ENCODE results near the gene WDFY2. TPM values are rescaled to one million over a fixed set of nuclear protein-coding genes. Genes with fewer than 3 reads are reported as not detected.

Gene WDFY2
- polyA plus RNA-seq, 3 donors: 9.6 to 13.2 (median 11.7) TPM

DNA sequence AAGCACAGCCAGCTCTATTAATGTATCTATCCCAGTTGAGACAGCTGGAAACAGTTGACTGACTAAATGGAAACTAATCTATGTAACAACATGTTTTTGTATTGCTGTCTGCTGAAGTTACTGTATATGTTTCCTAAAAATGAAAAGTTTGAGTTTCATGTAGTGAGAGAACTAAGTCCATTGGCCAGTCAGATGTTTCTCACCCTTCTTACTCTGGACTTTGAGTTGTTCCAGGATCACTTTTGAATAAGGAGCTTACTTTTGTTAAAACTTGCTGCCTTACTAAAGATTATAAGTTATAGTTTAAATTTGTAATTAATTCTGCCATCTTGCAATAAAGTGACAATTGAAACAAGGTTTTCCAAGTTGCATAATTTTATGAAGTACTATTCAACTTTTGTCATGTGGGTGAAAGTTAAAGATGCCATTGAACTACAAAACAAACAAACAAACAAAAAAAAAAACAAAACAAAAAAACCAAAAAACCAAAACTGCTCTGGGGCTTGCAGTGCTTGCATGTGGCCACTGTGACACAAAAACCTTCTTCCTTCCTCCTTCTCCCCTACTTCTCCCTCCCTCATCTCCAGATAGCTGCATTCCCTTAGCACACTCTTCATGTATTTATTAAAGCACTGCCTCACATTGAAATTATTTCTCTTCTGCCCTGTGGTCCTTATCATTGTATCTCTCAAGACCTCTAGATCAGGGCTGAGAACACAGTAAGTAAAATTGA, 15.3 kb downstream of the WDFY2 start:
- no peak for DNase-seq (ENCODE audit: low read depth in 3 of 3, low spot score in 2 of 3)

GRCh38 chr13:51600703-51601102, 16.4 kb downstream of the WDFY2 start:
- DNase-seq (ENCODE audit: low read depth in 3 of 3, low spot score in 2 of 3): no peak

GRCh38 chr13:51601601-51602565, 17.6 kb downstream of the WDFY2 start:
- no peak for DNase-seq (ENCODE audit: low read depth in 3 of 3, low spot score in 2 of 3)

- DNase-seq (ENCODE audit: low read depth in 3 of 3, low spot score in 2 of 3): no peak
Observed at GRCh38 chr13:51603716-51604115, 19.5 kb downstream of the WDFY2 start.

GRCh38 chr13:51605698-51606097, 21.4 kb downstream of the WDFY2 start:
- no peak for DNase-seq (ENCODE audit: low read depth in 3 of 3, low spot score in 2 of 3)

GRCh38 chr13:51607165-51607564, 22.9 kb downstream of the WDFY2 start:
- no peak for DNase-seq (ENCODE audit: low read depth in 3 of 3, low spot score in 2 of 3)

- no peak for DNase-seq (ENCODE audit: low read depth in 3 of 3, low spot score in 2 of 3)
Observed at GRCh38 chr13:51608857-51609406, 24.7 kb downstream of the WDFY2 start.

DNA sequence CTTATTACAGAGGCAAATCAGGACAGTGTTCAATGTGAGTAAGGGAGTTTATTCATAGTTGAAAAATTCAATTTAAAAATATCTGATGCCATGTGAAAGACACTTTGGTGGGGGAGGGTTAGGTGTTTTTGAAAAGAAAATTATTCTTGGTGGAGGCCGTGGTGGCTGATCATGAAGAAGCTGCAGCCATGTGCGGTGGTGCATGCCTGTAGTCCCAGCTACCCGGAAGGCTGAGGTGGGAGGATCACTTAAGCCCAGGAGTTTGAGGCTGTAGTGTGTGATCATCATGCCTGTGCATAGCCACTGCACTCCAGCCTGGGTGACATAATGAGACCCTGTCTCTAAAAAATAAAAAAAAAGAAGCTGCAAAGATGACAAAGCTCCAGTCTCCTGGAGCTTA, 28.6 kb downstream of the WDFY2 start:
- DNase-seq (ENCODE audit: low read depth in 3 of 3, low spot score in 2 of 3): no peak

- no peak for DNase-seq (ENCODE audit: low read depth in 3 of 3, low spot score in 2 of 3)
Observed at GRCh38 chr13:51613535-51613934, 29.3 kb downstream of the WDFY2 start.

DNA sequence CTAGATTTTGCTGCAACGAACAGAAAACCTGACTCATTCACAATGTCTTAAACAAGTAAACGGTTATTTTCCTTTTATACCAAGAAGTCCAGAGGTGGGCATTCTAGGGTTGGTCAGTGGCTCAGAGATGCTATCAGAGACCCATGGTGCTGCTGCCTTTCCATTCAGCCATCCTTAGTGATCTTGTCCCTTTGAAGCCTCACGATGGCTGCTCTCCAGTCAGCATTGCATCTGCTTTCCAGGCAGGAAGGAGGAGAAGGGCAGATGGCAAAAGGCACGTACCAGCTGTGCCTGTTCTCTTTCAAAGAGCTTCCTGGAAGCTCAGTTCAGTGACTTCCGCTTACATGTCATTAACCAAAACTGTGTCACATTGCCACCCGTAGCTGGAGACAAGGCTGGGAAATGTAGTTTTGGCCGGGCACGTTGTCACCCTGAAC, 30.1 kb downstream of the WDFY2 start:
- DNase-seq (ENCODE audit: low read depth in 3 of 3, low spot score in 2 of 3): no peak

- no peak for DNase-seq (ENCODE audit: low read depth in 3 of 3, low spot score in 2 of 3)
Observed at GRCh38 chr13:51618626-51619025, 34.4 kb downstream of the WDFY2 start.

DNA sequence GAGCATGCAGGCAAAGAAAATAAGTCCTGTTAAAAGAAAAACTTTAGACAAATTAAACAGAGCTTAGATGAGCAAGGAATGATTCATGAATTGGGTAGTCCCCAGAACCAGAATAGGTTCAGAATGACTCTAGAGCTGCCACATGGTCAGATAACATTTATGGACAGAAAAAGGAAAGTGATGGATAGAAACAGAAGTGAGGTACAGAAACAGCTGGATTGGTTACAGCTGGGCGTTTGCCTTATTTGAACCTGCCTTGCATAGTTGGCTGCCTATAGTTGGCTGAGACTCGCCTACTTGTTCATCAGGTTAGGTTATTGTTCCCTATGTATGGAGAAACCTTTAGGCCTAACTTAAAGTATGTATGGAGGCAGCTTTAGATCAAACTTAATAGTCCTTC, 35.4 kb downstream of the WDFY2 start:
- no peak for DNase-seq (ENCODE audit: low read depth in 3 of 3, low spot score in 2 of 3)

DNA sequence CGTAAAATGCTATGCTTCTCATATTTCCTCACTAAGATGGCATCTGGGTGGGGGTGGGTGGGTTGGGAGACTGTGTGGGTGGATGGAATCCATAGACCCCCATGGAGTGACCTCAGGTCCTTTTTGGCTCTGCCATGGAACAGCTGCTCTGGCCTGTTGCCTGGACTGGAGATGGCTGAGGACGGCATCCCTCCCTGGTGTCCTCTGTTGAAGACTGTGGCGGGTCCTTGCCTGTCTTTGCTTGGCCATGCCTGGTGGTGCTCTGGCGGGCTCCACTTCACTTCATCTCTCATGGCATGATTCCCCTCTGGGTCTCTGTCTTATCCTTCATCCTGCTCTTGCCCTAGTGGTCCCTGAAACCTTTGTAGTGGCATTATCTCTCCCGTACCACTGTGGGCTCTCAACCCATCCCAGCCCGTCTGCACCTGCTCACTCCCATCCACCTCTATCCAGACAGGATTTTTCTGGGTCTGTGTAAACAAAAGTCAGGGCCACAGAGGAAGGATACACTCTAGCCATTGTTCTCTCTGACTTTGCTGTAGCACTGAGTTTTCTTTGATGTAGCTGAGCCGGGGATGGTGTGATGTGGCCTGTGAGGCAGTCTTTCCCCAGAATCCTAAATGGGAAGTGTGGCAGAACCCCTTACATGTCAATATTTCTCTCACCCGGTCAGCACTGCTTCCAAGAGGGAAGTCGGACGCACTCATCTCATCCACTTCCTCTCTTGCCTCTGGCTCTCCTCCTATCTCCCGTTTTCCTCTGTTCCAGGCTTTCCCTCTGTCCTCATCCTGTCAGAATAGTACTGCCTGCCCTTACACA, 36.1 kb downstream of the WDFY2 start:
- DNase-seq (ENCODE audit: low read depth in 3 of 3, low spot score in 2 of 3): no peak

DNA sequence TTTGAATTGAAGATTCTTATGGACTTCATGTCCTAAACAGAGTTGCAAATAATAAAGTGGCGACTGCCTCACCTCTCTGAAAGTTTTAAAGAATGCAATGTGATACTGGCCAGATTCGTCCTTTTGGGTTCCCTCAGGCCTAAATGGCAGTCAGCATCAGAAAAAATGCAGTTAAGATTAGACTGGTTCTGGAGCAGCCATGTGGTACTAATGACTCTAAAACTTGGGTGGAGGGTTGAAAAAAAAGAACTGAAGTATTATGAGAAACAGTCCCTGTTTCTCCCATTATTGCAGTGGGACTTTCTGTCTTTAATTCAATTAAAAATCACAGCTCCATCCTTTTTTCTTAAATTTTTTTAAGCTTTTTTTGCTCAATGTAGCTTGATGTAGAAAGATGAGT, 37.3 kb downstream of the WDFY2 start:
- DNase-seq (ENCODE audit: low read depth in 3 of 3, low spot score in 2 of 3): no peak

- DNase-seq (ENCODE audit: low read depth in 3 of 3, low spot score in 2 of 3): no peak
Observed at GRCh38 chr13:51623473-51623872, 39.2 kb downstream of the WDFY2 start.

DNA sequence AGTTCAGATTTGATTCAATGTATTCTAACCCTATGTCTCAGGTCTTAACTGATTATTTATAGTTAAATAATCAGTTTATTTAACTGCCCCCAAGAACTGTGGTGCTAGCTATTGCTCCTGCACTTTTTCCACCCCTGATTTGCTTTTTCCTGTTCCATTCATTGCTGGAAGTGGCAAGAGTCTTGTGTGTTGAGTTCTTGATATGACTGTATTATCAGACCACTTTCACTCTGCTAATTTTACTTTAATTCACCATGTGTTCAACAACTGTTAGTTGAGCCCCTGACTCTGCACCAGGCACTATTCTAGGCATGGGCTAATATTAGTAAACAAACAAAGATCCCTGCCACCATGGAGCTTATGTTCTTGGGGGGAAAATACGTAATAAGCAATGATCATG, 39.9 kb downstream of the WDFY2 start:
- no peak for DNase-seq (ENCODE audit: low read depth in 3 of 3, low spot score in 2 of 3)

DNA sequence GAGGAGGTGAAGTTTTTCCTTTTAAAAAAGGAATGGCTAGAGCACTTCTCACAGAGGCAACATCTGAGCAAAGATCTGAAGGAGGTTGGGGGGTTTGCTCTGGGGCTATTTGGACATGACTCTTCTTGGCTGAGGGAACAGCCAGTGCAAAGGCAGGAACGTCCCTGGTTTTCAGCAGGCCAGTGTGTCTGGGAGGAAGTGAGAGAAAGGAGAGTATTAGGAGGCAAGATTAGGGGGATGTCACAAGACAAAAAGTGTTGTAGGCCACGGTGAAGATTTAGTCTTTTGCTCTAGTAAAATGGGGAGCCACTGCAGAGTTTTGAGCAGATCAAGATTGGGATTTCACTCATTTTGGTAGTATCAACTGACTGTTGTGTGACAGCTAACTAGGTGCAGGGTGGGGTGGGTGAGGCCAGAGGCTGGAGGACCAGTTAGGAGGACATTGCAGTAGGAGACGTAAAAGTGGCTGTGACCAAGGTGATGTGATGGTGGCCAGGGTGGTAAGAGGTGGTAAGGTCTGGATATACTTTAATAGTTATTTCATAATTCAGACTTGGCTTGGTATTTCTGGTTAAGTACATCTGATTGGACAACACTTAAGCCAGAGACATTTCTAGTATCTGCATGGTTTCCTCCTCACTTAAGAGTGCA, 40.6 kb downstream of the WDFY2 start:
- no peak for DNase-seq (ENCODE audit: low read depth in 3 of 3, low spot score in 2 of 3)

DNA sequence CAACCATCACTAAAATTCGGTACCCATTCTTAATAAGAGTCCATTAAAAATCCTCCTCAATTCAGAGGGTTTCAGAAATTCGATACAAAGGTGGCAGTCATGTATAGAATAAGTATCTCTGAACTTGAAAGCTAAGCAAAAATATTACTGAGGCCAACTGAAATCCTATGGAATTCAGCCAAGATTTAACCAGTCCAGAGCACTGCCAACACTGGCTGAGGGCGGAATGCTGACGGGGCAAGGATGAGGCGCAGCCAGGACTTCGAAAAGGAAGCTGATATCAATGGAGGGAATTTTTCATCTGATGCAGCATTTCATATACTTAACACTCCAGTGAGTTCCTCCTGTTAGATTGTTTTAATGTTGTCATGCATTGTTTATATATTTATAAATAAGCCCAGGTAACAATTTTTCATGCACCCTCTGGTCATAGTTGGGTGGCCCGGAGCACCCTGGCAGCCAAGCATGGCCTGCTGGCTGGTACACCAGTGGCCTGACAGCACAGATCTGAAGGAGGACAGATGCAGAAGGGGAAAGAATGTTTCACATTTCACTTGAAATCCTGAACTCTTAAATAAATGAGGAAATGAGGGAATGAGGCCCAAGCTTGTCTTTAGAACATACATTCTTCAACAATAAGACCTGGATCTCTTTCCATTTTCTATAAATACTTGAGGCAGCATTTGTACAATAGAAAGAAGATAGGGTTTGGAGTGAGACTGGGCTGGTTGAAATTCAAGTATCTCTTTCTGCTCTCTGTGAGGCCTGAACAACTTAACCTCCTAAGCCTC, 41.5 kb downstream of the WDFY2 start:
- DNase-seq (ENCODE audit: low read depth in 3 of 3, low spot score in 2 of 3): no peak

- DNase-seq (ENCODE audit: low read depth in 3 of 3, low spot score in 2 of 3): no peak
Observed at GRCh38 chr13:51626749-51627148, 42.5 kb downstream of the WDFY2 start.
